ENCODE results near the gene TBX21. TPM values are rescaled to one million over a fixed set of nuclear protein-coding genes. Genes with fewer than 3 reads are reported as not detected.

The TBX21 gene
- total RNA-seq, 2 experiments from 2014 or later, result 10.6 to 12.3 TPM

GRCh38 chr17:47701608-47702007 lies 31.4 kb upstream of the TBX21 start:
- no peaks in the 10 kb centered on the region for H3K9me3 ChIP-seq (ENCODE audit: control insufficient read depth in 1 of 2, insufficient read depth in 1 of 2, low read length in 2 of 2)
- H3K36me3 ChIP-seq (ENCODE audit: insufficient read depth, low read length), result no peaks in the 10 kb centered on the region
- Mint-ChIP-seq H3K27ac (no peak overlapping the region), H3K27me3 (no peaks in the 10 kb centered on the region), H3K4me3 (no peak overlapping the region), H3K9me3 (no peaks in the 10 kb centered on the region), H3K36me3 (ENCODE audit: low read depth) (no peaks in the 10 kb centered on the region), H3K4me1 (ENCODE audit: low read depth) (peaks cover 66% of the 10 kb centered on the region)
- no peak overlapping the region for H3K4me3 ChIP-seq (ENCODE audit: low read length)
- H3K4me1 ChIP-seq (ENCODE audit: insufficient read depth, low read length), result peaks cover 80% of the 10 kb centered on the region
- intact Hi-C loops (cut with DNase I, micrococcal nuclease), result no loop called here
- H3K27ac ChIP-seq (ENCODE audit: low read depth in 1 of 2, low read length in 2 of 2), result peak overlapping the region in 1 of 2 donors; percentile 57
- H3K27me3 ChIP-seq (ENCODE audit: control insufficient read depth in 1 of 2, insufficient read depth in 2 of 2, low read length in 2 of 2), result no peaks in the 10 kb centered on the region
- ChIA-PET CTCF (interaction anchor here (1.0 kb wide), 1 partner anchor 31 kb away, joined by 6 read pairs; the partner anchor contains the start of gene TBX21), POLR2A (no interaction called here)
- no peak for ATAC-seq (ENCODE audit: poor library complexity)
- peak in 1 of 14 experiments; percentile 13 for DNase-seq
- TF ChIP-seq, protein P1, sequence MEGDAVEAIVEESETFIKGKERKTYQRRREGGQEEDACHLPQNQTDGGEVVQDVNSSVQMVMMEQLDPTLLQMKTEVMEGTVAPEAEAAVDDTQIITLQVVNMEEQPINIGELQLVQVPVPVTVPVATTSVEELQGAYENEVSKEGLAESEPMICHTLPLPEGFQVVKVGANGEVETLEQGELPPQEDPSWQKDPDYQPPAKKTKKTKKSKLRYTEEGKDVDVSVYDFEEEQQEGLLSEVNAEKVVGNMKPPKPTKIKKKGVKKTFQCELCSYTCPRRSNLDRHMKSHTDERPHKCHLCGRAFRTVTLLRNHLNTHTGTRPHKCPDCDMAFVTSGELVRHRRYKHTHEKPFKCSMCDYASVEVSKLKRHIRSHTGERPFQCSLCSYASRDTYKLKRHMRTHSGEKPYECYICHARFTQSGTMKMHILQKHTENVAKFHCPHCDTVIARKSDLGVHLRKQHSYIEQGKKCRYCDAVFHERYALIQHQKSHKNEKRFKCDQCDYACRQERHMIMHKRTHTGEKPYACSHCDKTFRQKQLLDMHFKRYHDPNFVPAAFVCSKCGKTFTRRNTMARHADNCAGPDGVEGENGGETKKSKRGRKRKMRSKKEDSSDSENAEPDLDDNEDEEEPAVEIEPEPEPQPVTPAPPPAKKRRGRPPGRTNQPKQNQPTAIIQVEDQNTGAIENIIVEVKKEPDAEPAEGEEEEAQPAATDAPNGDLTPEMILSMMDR (IDR thresholded peaks at IDR 0.05), result no peak

DNA sequence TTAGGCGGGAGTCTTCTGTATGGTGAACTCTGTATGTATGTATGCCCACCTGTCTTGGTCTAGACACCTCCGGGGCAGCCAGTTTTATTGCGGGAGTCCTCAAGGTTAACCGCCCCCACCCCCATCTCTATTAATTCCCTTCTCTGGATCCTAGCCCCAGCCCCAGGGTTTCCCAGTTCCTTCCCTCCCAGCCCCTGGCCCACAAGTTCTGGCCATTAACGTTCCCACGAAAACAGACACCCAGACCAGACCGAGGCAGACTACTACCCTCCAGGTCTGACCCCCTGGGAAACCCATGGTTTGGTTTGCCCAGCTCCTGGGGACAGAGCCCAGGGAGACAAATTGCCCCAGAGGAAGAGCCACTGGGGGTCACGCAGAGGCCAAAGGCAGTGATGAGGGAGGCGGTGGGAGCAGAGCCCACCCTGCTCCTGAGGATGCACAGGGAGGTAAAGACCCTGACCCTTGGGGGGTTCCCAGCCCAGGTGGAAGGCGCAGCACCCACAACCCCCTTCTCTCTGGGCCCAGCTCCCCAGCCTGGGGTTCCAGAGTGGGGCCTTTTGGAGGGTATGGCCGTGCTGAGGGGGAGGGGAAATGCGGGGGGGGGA lies 30.5 kb upstream of the TBX21 start:
- peaks cover 68% of the 10 kb centered on the region for H3K4me1 Mint-ChIP-seq (ENCODE audit: low read depth)
- H3K4me3 Mint-ChIP-seq, result peak overlapping the region; percentile 56
- H3K9me3 Mint-ChIP-seq, result no peaks in the 10 kb centered on the region
- DNase-seq (peak in 1 of 14 experiments; percentile 20), ATAC-seq (ENCODE audit: poor library complexity) (no peak)
- H3K9me3 ChIP-seq (ENCODE audit: control insufficient read depth in 1 of 2, insufficient read depth in 1 of 2, low read length in 2 of 2), result no peaks in the 10 kb centered on the region
- H3K27ac Mint-ChIP-seq, result no peak overlapping the region
- no peaks in the 10 kb centered on the region for H3K36me3 Mint-ChIP-seq (ENCODE audit: low read depth)
- H3K4me3 ChIP-seq (ENCODE audit: low read length), result peak overlapping the region; percentile 31
- ChIA-PET POLR2A (no interaction called here), CTCF (no interaction called here)
- H3K27me3 Mint-ChIP-seq, result no peaks in the 10 kb centered on the region
- intact Hi-C loops (cut with DNase I, micrococcal nuclease), result no loop called here
- H3K36me3 ChIP-seq (ENCODE audit: insufficient read depth, low read length), result no peaks in the 10 kb centered on the region
- H3K4me1 ChIP-seq (ENCODE audit: insufficient read depth, low read length), result peaks cover 84% of the 10 kb centered on the region
- H3K27me3 ChIP-seq (ENCODE audit: control insufficient read depth in 1 of 2, insufficient read depth in 2 of 2, low read length in 2 of 2), result no peaks in the 10 kb centered on the region
- H3K27ac ChIP-seq (ENCODE audit: low read depth in 1 of 2, low read length in 2 of 2), result peak overlapping the region in 1 of 2 donors; percentile 57
- TF ChIP-seq, protein P1 (IDR thresholded peaks at IDR 0.05), result no peak

DNA sequence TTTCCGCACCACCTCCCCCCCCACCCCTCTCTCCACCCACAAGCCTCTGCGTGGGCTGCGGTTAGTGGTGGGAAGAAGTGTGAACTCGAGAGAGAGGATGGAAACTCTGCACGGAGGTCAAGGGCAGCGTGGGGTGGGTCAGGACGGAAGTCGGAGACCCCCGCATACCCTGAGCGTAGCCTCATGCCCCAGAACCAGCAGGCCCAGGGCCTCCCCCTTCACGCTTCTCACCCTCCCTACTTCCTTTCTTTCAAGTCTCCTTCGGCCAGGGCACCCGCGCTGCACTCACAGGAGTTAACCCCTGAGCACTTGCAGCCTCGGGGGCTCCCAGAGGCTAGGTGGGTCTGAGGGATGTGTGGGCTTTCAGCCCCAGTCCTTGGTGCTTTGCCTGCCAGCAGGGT lies 29.8 kb upstream of the TBX21 start:
- H3K27ac Mint-ChIP-seq, result peak overlapping the region; percentile 49
- no peaks in the 10 kb centered on the region for H3K36me3 ChIP-seq (ENCODE audit: insufficient read depth, low read length)
- H3K27ac ChIP-seq (ENCODE audit: low read depth in 1 of 2, low read length in 2 of 2), result peak overlapping the region in 1 of 2 donors; percentile 7
- no peaks in the 10 kb centered on the region for H3K27me3 ChIP-seq (ENCODE audit: control insufficient read depth in 1 of 2, insufficient read depth in 2 of 2, low read length in 2 of 2)
- CTCF ChIA-PET, result interaction anchor here (1.8 kb wide), 1 partner anchor 30 kb away, joined by 5 read pairs; the partner anchor contains the start of gene TBX21
- peak; percentile 12 for ATAC-seq (ENCODE audit: poor library complexity)
- H3K27me3 Mint-ChIP-seq, result no peaks in the 10 kb centered on the region
- intact Hi-C loops (cut with DNase I, micrococcal nuclease), result no loop called here
- H3K36me3 Mint-ChIP-seq (ENCODE audit: low read depth), result no peaks in the 10 kb centered on the region
- H3K4me3 Mint-ChIP-seq, result peak overlapping the region; percentile 32
- peak overlapping the region; percentile 31 for H3K4me3 ChIP-seq (ENCODE audit: low read length)
- peak in 8 of 14 experiments; percentile 19 to 70 (median 39) for DNase-seq
- H3K9me3 ChIP-seq (ENCODE audit: control insufficient read depth in 1 of 2, insufficient read depth in 1 of 2, low read length in 2 of 2), result no peaks in the 10 kb centered on the region
- POLR2A ChIA-PET, result interaction anchor here (1.2 to 1.6 kb wide), 2 partner anchors 17 to 53 kb away, joined by 3 to 7 read pairs; partner anchors contain the start of gene KPNB1
- peaks cover 90% of the 10 kb centered on the region for H3K4me1 ChIP-seq (ENCODE audit: insufficient read depth, low read length)
- TF ChIP-seq, protein P1 (IDR thresholded peaks at IDR 0.05), result no peak
- H3K4me1 Mint-ChIP-seq (ENCODE audit: low read depth), result peaks cover 71% of the 10 kb centered on the region
- no peaks in the 10 kb centered on the region for H3K9me3 Mint-ChIP-seq

All from CD4-positive, alpha-beta T cell (primary cell).